HG03196 (cell line): ENCODE results near the gene PAOX.
"Not testable (repeated sequence)": the region's sequence is repeated elsewhere in the genome, so short reads cannot be mapped to it uniquely, and the experiment has no call there.

Source experiments
- ATAC-seq: cut with Tn5 transposase; IDR thresholded peaks from one replicate; pipeline ENCODE4 v1.9.1; 2021; ENCODE audit not compliant: unreplicated experiment

PAOX gene

GRCh38 chr10:133383551-133383950 is 4.5 kb downstream of the PAOX start:
- ATAC-seq = no peak

GRCh38 chr10:133384071-133384470 is 5.0 kb downstream of the PAOX start:
- no peak for ATAC-seq

GRCh38 chr10:133385214-133385613 is 6.2 kb downstream of the PAOX start:
- ATAC-seq = no peak

GRCh38 chr10:133386951-133387350 is 7.9 kb downstream of the PAOX start:
- ATAC-seq = not testable (repeated sequence)

- ATAC-seq = peak; percentile 0
Observed at GRCh38 chr10:133388236-133388972, 9.3 kb downstream of the PAOX start.

GRCh38 chr10:133388973-133389818 is 10.1 kb downstream of the PAOX start:
- ATAC-seq = peak; percentile 77

- no peak for ATAC-seq
Observed at GRCh38 chr10:133390597-133391248, 11.7 kb downstream of the PAOX start.

GRCh38 chr10:133391249-133391635 is 12.2 kb downstream of the PAOX start:
- no peak for ATAC-seq

- no peak for ATAC-seq
Observed at GRCh38 chr10:133391761-133392518, 12.9 kb downstream of the PAOX start.

- ATAC-seq = no peak
Observed at GRCh38 chr10:133393401-133394063, 14.5 kb downstream of the PAOX start.

GRCh38 chr10:133394064-133394663 is 15.1 kb downstream of the PAOX start, which contains the start of gene MTG1:
Gene MTG1, plus strand, starts transcription at chr10:133394157. Its CDS starts 64 bp downstream, at chr10:133394221.
- peak; percentile 58 for ATAC-seq

- no peak for ATAC-seq
Observed at GRCh38 chr10:133394801-133395221, 15.7 kb downstream of the PAOX start.

- no peak for ATAC-seq
Observed at GRCh38 chr10:133396035-133396624, 17.1 kb downstream of the PAOX start.

GRCh38 chr10:133397938-133398337 is 18.9 kb downstream of the PAOX start:
- ATAC-seq = no peak

GRCh38 chr10:133399123-133399601 is 20.1 kb downstream of the PAOX start:
- ATAC-seq = no peak

- peak; percentile 65 for ATAC-seq
Observed at GRCh38 chr10:133400624-133401424, 21.8 kb downstream of the PAOX start.

GRCh38 chr10:133401500-133401899 is 22.4 kb downstream of the PAOX start:
- peak; percentile 1 for ATAC-seq

GRCh38 chr10:133401981-133402725 is 23.1 kb downstream of the PAOX start:
- ATAC-seq = no peak
